SK-N-SH treated with all-trans-retinoic acid at 6 μM for 48 hours (cell line): ENCODE measurements around the gene DYNC1H1.

Source experiments
- ATAC-seq: fragments of 200-7000 bp; cut with Tn5 transposase; 3 replicates; pipeline ENCODE4 v1.9.1; 2020; ENCODE audit warnings: mild to moderate bottlenecking, moderate library complexity
- ARNTL ChIP-seq: fragments of 450-650 bp; formaldehyde crosslinking; IDR thresholded peaks from 2 replicates; pipeline ENCODE4 v1.5.0; 2020; ENCODE audit warnings: low read depth, mild to moderate bottlenecking, moderate library complexity, borderline replicate concordance
- BACH2 ChIP-seq: fragments of 250-450 bp; sonication (Bioruptor Pico); IDR thresholded peaks from 2 replicates; pipeline ENCODE4 v1.9.0; 2021; ENCODE audit warnings: mild to moderate bottlenecking, borderline replicate concordance
- CREB5 ChIP-seq: fragments of 250-450 bp; sonication (Bioruptor Pico); IDR thresholded peaks from 2 replicates; pipeline ENCODE4 v1.5.1; 2020; ENCODE audit warnings: low read depth, mild to moderate bottlenecking, moderate library complexity
- CSRNP3 ChIP-seq: fragments of 250-450 bp; sonication (Bioruptor Pico); IDR thresholded peaks from 2 replicates; pipeline ENCODE4 v1.5.1; 2021; ENCODE audit warnings: mild to moderate bottlenecking, moderate library complexity
- ESRRG ChIP-seq: fragments of 250-450 bp; sonication (Bioruptor Pico); IDR thresholded peaks from 2 replicates; pipeline ENCODE4 v1.6.1; 2021; ENCODE audit warnings: mild to moderate bottlenecking
- ISL1 ChIP-seq: fragments of 250-450 bp; sonication (Bioruptor Pico); IDR thresholded peaks from 2 replicates; pipeline ENCODE4 v2.1.2; 2022; ENCODE audit warnings: mild to moderate bottlenecking, moderate library complexity
- OSR1 ChIP-seq: fragments of 250-450 bp; sonication (Bioruptor Pico); IDR thresholded peaks from 2 replicates; pipeline ENCODE4 v1.8.0; 2022; ENCODE audit warnings: moderate library complexity, mild to moderate bottlenecking, inconsistent platforms
- PATZ1 ChIP-seq: fragments of 250-450 bp; sonication (Bioruptor Pico); IDR thresholded peaks from 2 replicates; pipeline ENCODE4 v1.8.0; 2020; ENCODE audit warnings: mild to moderate bottlenecking, moderate library complexity, borderline replicate concordance
- POU6F1 ChIP-seq: fragments of 250-450 bp; sonication (Bioruptor Pico); IDR thresholded peaks from 2 replicates; pipeline ENCODE4 v1.8.0; 2021; ENCODE audit warnings: low read depth, mild to moderate bottlenecking, moderate library complexity, borderline replicate concordance
- PPARA ChIP-seq: fragments of 250-450 bp; sonication (Bioruptor Pico); IDR thresholded peaks from 2 replicates; pipeline ENCODE4 v1.5.0; 2020; ENCODE audit warnings: mild to moderate bottlenecking, borderline replicate concordance
- RARB ChIP-seq: fragments of 250-450 bp; sonication (Bioruptor Pico); IDR thresholded peaks from 2 replicates; pipeline ENCODE4 v1.8.0; 2021; ENCODE audit warnings: mild to moderate bottlenecking, moderate library complexity
- SNAI2 ChIP-seq: fragments of 250-450 bp; sonication (Bioruptor Pico); IDR thresholded peaks from 2 replicates; pipeline ENCODE4 v1.5.0; 2020; ENCODE audit warnings: mild to moderate bottlenecking, moderate library complexity
- TCF4 ChIP-seq: fragments of 250-450 bp; sonication (Bioruptor Pico); IDR thresholded peaks from 2 replicates; pipeline ENCODE4 v1.8.0; 2021; ENCODE audit warnings: mild to moderate bottlenecking, moderate library complexity, borderline replicate concordance
- TOX ChIP-seq: fragments of 250-450 bp; sonication (Bioruptor Pico); IDR thresholded peaks from 2 replicates; pipeline ENCODE4 v1.8.0; 2021; ENCODE audit warnings: mild to moderate bottlenecking, moderate library complexity, borderline replicate concordance
- TSHZ2 ChIP-seq: fragments of 250-450 bp; sonication (Bioruptor Pico); IDR thresholded peaks from 2 replicates; pipeline ENCODE4 v1.5.0; 2020; ENCODE audit warnings: mild to moderate bottlenecking, moderate library complexity
- ZC3H10 ChIP-seq: fragments of 250-450 bp; sonication (Bioruptor Pico); IDR thresholded peaks from 2 replicates; pipeline ENCODE4 v1.5.1; 2021; ENCODE audit warnings: mild to moderate bottlenecking, moderate library complexity
- ZFP3 ChIP-seq: fragments of 250-450 bp; sonication (Bioruptor Pico); IDR thresholded peaks from 2 replicates; pipeline ENCODE4 v1.5.0; 2020; ENCODE audit warnings: mild to moderate bottlenecking, moderate library complexity
- ZFP30 ChIP-seq: fragments of 450-650 bp; formaldehyde crosslinking; IDR thresholded peaks from 2 replicates; pipeline ENCODE4 v1.5.0; 2022; ENCODE audit warnings: mild to moderate bottlenecking, moderate library complexity
- ZNF565 ChIP-seq: fragments of 450-650 bp; formaldehyde crosslinking; conservative IDR thresholded peaks from 2 replicates; pipeline ENCODE4 v1.5.0; 2020; ENCODE audit warnings: low read depth, mild to moderate bottlenecking, moderate library complexity
- ZNF70 ChIP-seq: fragments of 450-650 bp; formaldehyde crosslinking; IDR thresholded peaks from 2 replicates; pipeline ENCODE4 v1.5.0; 2020; ENCODE audit warnings: mild to moderate bottlenecking, moderate library complexity
- ZNF8 ChIP-seq: fragments of 450-650 bp; formaldehyde crosslinking; IDR thresholded peaks from 2 replicates; pipeline ENCODE4 v1.5.0; 2020; ENCODE audit warnings: mild to moderate bottlenecking, moderate library complexity

DYNC1H1 gene

GRCh38 chr14:102005336-102005735 lies 41.0 kb downstream of the DYNC1H1 start:
- no peak for TF ChIP-seq ZFP30
- TF ChIP-seq TOX (CRISPR knock-in tag), result no peak
- TF ChIP-seq ESRRG, result no peak
- TF ChIP-seq ARNTL (CRISPR knock-in tag), result no peak
- TF ChIP-seq PATZ1 (CRISPR knock-in tag), result no peak
- TF ChIP-seq OSR1 (CRISPR knock-in tag), result no peak
- no peak for TF ChIP-seq SNAI2 (CRISPR knock-in tag)
- TF ChIP-seq RARB (CRISPR knock-in tag), result no peak
- TF ChIP-seq BACH2 (CRISPR knock-in tag), result no peak
- no peak for TF ChIP-seq ZNF565 (CRISPR knock-in tag)
- TF ChIP-seq ZFP3 (CRISPR knock-in tag), result no peak
- no peak for TF ChIP-seq CSRNP3 (CRISPR knock-in tag)
- TF ChIP-seq ZNF70 (CRISPR knock-in tag), result no peak
- no peak for TF ChIP-seq CREB5 (CRISPR knock-in tag)
- no peak for TF ChIP-seq ISL1
- no peak for ATAC-seq

GRCh38 chr14:102007916-102008418 lies 43.6 kb downstream of the DYNC1H1 start:
- ATAC-seq, result no peak
- TF ChIP-seq POU6F1, result no peak
- no peak for TF ChIP-seq ZFP30
- TF ChIP-seq ARNTL (CRISPR knock-in tag), result no peak
- TF ChIP-seq PPARA (CRISPR knock-in tag), result no peak
- TF ChIP-seq ZC3H10 (CRISPR knock-in tag), result no peak
- no peak for TF ChIP-seq CREB5 (CRISPR knock-in tag)
- no peak for TF ChIP-seq BACH2 (CRISPR knock-in tag)
- no peak for TF ChIP-seq CSRNP3 (CRISPR knock-in tag)
- no peak for TF ChIP-seq OSR1 (CRISPR knock-in tag)

GRCh38 chr14:102008891-102009290 lies 44.5 kb downstream of the DYNC1H1 start:
- TF ChIP-seq OSR1 (CRISPR knock-in tag), result no peak
- no peak for TF ChIP-seq SNAI2 (CRISPR knock-in tag)
- TF ChIP-seq ZNF70 (CRISPR knock-in tag), result no peak
- TF ChIP-seq ISL1, result no peak
- ATAC-seq, result no peak

GRCh38 chr14:102011631-102012030 lies 47.3 kb downstream of the DYNC1H1 start:
- TF ChIP-seq ZNF565 (CRISPR knock-in tag), result no peak
- no peak for TF ChIP-seq PPARA (CRISPR knock-in tag)
- no peak for TF ChIP-seq ZNF8 (CRISPR knock-in tag)
- no peak for TF ChIP-seq ZC3H10 (CRISPR knock-in tag)
- TF ChIP-seq TSHZ2, result no peak
- no peak for TF ChIP-seq ESRRG
- TF ChIP-seq SNAI2 (CRISPR knock-in tag), result no peak
- no peak for TF ChIP-seq CREB5 (CRISPR knock-in tag)
- no peak for TF ChIP-seq TCF4 (CRISPR knock-in tag)
- TF ChIP-seq, all 23 proteins: peak for 0
- ATAC-seq, result no peak
